Measurements from ENCODE around the gene PCK2. TPM values are rescaled to one million over a fixed set of nuclear protein-coding genes. Genes with fewer than 3 reads are reported as not detected.

The PCK2 gene
- total and polyA plus RNA-seq, 2 of the 13 experiments (the other 11 are each of a cell fraction or from before 2014, with no cell fraction given): 129 to 272 TPM

DNA sequence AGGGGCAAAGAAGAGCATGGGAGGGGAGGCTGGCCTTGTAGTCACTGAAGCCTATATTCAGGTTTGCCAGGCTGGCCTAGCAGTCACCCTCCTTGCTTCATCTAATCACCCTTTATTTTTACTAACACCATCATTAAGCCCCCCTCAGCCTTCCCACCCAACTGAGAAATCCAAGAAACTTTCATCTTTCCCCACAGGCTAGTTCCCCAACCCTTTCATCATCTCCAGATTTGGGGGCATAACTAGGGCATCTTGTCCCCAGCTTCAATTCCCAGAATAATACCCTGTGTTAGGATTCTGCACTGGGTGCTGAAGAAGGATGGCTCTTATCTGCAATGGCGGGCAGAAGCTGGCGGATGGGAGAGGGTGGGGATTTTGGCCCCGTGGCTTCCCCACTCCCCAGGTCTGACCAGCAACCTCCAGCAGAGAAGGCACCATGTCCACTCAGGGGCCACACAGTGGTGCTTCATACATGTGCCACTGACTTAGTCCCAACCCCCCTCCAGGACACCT lies 6.9 kb downstream of the PCK2 start (continued):
- TF ChIP-seq, protein P1, sequence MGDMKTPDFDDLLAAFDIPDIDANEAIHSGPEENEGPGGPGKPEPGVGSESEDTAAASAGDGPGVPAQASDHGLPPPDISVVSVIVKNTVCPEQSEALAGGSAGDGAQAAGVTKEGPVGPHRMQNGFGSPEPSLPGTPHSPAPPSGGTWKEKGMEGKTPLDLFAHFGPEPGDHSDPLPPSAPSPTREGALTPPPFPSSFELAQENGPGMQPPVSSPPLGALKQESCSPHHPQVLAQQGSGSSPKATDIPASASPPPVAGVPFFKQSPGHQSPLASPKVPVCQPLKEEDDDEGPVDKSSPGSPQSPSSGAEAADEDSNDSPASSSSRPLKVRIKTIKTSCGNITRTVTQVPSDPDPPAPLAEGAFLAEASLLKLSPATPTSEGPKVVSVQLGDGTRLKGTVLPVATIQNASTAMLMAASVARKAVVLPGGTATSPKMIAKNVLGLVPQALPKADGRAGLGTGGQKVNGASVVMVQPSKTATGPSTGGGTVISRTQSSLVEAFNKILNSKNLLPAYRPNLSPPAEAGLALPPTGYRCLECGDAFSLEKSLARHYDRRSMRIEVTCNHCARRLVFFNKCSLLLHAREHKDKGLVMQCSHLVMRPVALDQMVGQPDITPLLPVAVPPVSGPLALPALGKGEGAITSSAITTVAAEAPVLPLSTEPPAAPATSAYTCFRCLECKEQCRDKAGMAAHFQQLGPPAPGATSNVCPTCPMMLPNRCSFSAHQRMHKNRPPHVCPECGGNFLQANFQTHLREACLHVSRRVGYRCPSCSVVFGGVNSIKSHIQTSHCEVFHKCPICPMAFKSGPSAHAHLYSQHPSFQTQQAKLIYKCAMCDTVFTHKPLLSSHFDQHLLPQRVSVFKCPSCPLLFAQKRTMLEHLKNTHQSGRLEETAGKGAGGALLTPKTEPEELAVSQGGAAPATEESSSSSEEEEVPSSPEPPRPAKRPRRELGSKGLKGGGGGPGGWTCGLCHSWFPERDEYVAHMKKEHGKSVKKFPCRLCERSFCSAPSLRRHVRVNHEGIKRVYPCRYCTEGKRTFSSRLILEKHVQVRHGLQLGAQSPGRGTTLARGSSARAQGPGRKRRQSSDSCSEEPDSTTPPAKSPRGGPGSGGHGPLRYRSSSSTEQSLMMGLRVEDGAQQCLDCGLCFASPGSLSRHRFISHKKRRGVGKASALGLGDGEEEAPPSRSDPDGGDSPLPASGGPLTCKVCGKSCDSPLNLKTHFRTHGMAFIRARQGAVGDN (CRISPR knock-in tag; IDR thresholded peaks at IDR 0.05): peak; percentile 31; the same call in 1 of the 2 replicates
- TF ChIP-seq POLR2AphosphoS5 (IDR thresholded peaks at IDR 0.05; ENCODE audit: low read depth, low read length): peak; percentile 21; the same call in 1 of the 2 replicates
- 0 out of 2 replicates have a peak, but pooled peaks have one; percentile 16 for TF ChIP-seq ZNF605 (CRISPR knock-in tag; IDR thresholded peaks at IDR 0.05)
- TF ChIP-seq, protein P2, sequence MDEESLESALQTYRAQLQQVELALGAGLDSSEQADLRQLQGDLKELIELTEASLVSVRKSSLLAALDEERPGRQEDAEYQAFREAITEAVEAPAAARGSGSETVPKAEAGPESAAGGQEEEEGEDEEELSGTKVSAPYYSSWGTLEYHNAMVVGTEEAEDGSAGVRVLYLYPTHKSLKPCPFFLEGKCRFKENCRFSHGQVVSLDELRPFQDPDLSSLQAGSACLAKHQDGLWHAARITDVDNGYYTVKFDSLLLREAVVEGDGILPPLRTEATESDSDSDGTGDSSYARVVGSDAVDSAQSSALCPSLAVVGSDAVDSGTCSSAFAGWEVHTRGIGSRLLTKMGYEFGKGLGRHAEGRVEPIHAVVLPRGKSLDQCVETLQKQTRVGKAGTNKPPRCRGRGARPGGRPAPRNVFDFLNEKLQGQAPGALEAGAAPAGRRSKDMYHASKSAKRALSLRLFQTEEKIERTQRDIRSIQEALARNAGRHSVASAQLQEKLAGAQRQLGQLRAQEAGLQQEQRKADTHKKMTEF (CRISPR knock-in tag; IDR thresholded peaks at IDR 0.05): peak; percentile 26; the same call in 1 of the 2 replicates
- TF ChIP-seq, protein P3, sequence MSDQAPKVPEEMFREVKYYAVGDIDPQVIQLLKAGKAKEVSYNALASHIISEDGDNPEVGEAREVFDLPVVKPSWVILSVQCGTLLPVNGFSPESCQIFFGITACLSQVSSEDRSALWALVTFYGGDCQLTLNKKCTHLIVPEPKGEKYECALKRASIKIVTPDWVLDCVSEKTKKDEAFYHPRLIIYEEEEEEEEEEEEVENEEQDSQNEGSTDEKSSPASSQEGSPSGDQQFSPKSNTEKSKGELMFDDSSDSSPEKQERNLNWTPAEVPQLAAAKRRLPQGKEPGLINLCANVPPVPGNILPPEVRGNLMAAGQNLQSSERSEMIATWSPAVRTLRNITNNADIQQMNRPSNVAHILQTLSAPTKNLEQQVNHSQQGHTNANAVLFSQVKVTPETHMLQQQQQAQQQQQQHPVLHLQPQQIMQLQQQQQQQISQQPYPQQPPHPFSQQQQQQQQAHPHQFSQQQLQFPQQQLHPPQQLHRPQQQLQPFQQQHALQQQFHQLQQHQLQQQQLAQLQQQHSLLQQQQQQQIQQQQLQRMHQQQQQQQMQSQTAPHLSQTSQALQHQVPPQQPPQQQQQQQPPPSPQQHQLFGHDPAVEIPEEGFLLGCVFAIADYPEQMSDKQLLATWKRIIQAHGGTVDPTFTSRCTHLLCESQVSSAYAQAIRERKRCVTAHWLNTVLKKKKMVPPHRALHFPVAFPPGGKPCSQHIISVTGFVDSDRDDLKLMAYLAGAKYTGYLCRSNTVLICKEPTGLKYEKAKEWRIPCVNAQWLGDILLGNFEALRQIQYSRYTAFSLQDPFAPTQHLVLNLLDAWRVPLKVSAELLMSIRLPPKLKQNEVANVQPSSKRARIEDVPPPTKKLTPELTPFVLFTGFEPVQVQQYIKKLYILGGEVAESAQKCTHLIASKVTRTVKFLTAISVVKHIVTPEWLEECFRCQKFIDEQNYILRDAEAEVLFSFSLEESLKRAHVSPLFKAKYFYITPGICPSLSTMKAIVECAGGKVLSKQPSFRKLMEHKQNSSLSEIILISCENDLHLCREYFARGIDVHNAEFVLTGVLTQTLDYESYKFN (CRISPR knock-in tag; conservative IDR thresholded peaks at IDR 0.05): 0 out of 2 replicates have a peak, but pooled peaks have one; percentile 22
- TF ChIP-seq CBX1 (IDR thresholded peaks at IDR 0.05; ENCODE audit: low read depth): no peak
- TF ChIP-seq HMG20A (CRISPR knock-in tag; IDR thresholded peaks at IDR 0.05; ENCODE audit: borderline replicate concordance): no peak
- TF ChIP-seq, protein P4, sequence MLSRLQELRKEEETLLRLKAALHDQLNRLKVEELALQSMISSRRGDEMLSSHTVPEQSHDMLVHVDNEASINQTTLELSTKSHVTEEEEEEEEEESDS (CRISPR knock-in tag; IDR thresholded peaks at IDR 0.05; ENCODE audit: borderline replicate concordance): peak; percentile 8; the same call in 1 of the 2 replicates
- TF ChIP-seq, protein P5, sequence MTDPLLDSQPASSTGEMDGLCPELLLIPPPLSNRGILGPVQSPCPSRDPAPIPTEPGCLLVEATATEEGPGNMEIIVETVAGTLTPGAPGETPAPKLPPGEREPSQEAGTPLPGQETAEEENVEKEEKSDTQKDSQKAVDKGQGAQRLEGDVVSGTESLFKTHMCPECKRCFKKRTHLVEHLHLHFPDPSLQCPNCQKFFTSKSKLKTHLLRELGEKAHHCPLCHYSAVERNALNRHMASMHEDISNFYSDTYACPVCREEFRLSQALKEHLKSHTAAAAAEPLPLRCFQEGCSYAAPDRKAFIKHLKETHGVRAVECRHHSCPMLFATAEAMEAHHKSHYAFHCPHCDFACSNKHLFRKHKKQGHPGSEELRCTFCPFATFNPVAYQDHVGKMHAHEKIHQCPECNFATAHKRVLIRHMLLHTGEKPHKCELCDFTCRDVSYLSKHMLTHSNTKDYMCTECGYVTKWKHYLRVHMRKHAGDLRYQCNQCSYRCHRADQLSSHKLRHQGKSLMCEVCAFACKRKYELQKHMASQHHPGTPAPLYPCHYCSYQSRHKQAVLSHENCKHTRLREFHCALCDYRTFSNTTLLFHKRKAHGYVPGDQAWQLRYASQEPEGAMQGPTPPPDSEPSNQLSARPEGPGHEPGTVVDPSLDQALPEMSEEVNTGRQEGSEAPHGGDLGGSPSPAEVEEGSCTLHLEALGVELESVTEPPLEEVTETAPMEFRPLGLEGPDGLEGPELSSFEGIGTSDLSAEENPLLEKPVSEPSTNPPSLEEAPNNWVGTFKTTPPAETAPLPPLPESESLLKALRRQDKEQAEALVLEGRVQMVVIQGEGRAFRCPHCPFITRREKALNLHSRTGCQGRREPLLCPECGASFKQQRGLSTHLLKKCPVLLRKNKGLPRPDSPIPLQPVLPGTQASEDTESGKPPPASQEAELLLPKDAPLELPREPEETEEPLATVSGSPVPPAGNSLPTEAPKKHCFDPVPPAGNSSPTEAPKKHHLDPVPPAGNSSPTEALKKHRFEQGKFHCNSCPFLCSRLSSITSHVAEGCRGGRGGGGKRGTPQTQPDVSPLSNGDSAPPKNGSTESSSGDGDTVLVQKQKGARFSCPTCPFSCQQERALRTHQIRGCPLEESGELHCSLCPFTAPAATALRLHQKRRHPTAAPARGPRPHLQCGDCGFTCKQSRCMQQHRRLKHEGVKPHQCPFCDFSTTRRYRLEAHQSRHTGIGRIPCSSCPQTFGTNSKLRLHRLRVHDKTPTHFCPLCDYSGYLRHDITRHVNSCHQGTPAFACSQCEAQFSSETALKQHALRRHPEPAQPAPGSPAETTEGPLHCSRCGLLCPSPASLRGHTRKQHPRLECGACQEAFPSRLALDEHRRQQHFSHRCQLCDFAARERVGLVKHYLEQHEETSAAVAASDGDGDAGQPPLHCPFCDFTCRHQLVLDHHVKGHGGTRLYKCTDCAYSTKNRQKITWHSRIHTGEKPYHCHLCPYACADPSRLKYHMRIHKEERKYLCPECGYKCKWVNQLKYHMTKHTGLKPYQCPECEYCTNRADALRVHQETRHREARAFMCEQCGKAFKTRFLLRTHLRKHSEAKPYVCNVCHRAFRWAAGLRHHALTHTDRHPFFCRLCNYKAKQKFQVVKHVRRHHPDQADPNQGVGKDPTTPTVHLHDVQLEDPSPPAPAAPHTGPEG (CRISPR knock-in tag; IDR thresholded peaks at IDR 0.05): 0 out of 2 replicates have a peak, but pooled peaks have one; percentile 25
- TF ChIP-seq, protein P6, sequence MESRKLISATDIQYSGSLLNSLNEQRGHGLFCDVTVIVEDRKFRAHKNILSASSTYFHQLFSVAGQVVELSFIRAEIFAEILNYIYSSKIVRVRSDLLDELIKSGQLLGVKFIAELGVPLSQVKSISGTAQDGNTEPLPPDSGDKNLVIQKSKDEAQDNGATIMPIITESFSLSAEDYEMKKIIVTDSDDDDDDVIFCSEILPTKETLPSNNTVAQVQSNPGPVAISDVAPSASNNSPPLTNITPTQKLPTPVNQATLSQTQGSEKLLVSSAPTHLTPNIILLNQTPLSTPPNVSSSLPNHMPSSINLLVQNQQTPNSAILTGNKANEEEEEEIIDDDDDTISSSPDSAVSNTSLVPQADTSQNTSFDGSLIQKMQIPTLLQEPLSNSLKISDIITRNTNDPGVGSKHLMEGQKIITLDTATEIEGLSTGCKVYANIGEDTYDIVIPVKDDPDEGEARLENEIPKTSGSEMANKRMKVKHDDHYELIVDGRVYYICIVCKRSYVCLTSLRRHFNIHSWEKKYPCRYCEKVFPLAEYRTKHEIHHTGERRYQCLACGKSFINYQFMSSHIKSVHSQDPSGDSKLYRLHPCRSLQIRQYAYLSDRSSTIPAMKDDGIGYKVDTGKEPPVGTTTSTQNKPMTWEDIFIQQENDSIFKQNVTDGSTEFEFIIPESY (CRISPR knock-in tag; IDR thresholded peaks at IDR 0.05): peak; percentile 64
- TF ChIP-seq ZNF768 (CRISPR knock-in tag; IDR thresholded peaks at IDR 0.05): peak; percentile 24; the same call in 1 of the 2 replicates
